Upper lobe of left lung (tissue), 6 donors: ENCODE results near the gene ADAMTS2. TPM values are rescaled to one million over a fixed set of nuclear protein-coding genes. Genes with fewer than 3 reads are reported as not detected.

Source experiments
- ATAC-seq, 2 donors: fragments of 200-7000 bp; cut with Tn5 transposase; one replicate each; pipeline ENCODE4 v1.9.1; 2022; ENCODE audit warnings: mild to moderate bottlenecking in 2 of 2, moderate library complexity in 2 of 2; ENCODE audit not compliant: low FRiP score in 2 of 2
- DNase-seq, 2 donors: peaks; one replicate each; pipeline ENCODE4 v3.0.0-alpha.2; 2019 to 2020
- H3K27ac ChIP-seq, 4 donors: fragments of 200-600 bp; sonication (generic); one replicate each; pipeline ENCODE4 v1.5.1; 2016 to 2019
- H3K27me3 ChIP-seq, 4 donors: fragments of 200-600 bp; sonication (generic); one replicate each; pipeline ENCODE4 v1.5.1; 2017 to 2019
- H3K36me3 ChIP-seq, 4 donors: fragments of 200-600 bp; sonication (generic); one replicate each; pipeline ENCODE4 v1.5.1; 2016 to 2019
- H3K4me1 ChIP-seq, 4 donors: fragments of 200-600 bp; sonication (generic); one replicate each; pipeline ENCODE4 v1.5.1; 2018 to 2019
- H3K4me3 ChIP-seq, 4 donors: fragments of 200-600 bp; sonication (generic); one replicate each; pipeline ENCODE4 v1.5.1; 2017 to 2019; ENCODE audit warnings: mild to moderate bottlenecking in 2 of 4, moderate library complexity in 1 of 4
- H3K9me3 ChIP-seq, 4 donors: fragments of 200-600 bp; sonication (generic); one replicate each; pipeline ENCODE4 v1.5.1; 2018 to 2019
- EP300 ChIP-seq, 4 donors: sonication (generic); formaldehyde crosslinking; IDR thresholded peaks; one replicate each; pipeline ENCODE4 v1.5.1; 2017; ENCODE audit warnings: antibody characterized with exemption in 4 of 4, control low read depth in 2 of 4
- POLR2A ChIP-seq, 4 donors: fragments of 450-650 bp; IDR thresholded peaks; one replicate each; pipeline ENCODE4 v1.5.1; 2016 to 2017; ENCODE audit warnings: antibody characterized with exemption in 4 of 4, mild to moderate bottlenecking in 2 of 4
- POLR2AphosphoS5 ChIP-seq, 2 donors: sonication (generic); formaldehyde crosslinking; IDR thresholded peaks; one replicate each; pipeline ENCODE4 v1.5.1; 2017; ENCODE audit warnings: antibody characterized with exemption in 2 of 2
- WGBS, 2 donors: methylation state at CpG; one replicate each; pipeline ENCODE4 v1.1.5; 2017 to 2018; 5-methylcytosine and 5-hydroxymethylcytosine counted together
- total RNA-seq, 6 donors: library from RNA; depleted of rRNA in 4 of 6; stranded (reverse); fragments of >200 nt in 4 of 6; gene quantifications; one replicate each; pipeline versions ENCODE4 v1.1.0 to v1.2.1, GENCODE V29; 2016 to 2021
- TF ChIP-seq, protein P1 (sequence below), 6 experiments: fragments of 450-650 bp in 4 of 6; fragments of 200-600 bp in 2 of 6; sonication (generic) in 2 of 6; IDR thresholded peaks; one replicate each; pipeline ENCODE4 v1.5.1; 2016 to 2019; ENCODE audit warnings: antibody characterized with exemption in 6 of 6
- donor health status: DM: no; HTN: no; CAD: no; lungs with moderate emphysema.
- donor health status: DM: no; HTN: yes; CAD: no; lungs with severe emphysema.

Gene ADAMTS2
- total RNA-seq, 6 donors from 2014 or later: 10.0 to 114 (median 25.7) TPM

DNA sequence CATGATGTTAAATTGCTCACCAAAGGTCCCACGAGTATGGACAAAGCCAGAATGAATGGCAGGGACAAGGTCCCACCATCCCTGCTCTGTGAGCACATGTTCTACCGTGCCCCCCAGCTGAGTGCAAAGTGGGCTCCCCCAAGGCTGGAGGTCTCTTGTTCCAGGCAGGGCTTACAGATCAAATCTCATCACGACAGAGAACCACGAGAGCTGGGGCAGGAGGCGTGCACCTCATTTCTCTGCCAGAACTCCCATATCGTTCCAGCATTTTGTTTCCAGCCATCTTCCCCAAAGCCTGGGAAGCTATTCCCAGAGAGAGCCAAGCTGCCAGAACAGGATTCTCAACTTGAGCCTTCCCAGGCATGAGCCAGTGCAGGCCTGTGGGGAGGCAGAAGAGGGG is 176.6 kb downstream of the ADAMTS2 start:
- no peak overlapping the region for H3K4me3 ChIP-seq
- peaks cover 6 to 11% (median 10%) of the 10 kb centered on the region in 4 donors for H3K4me1 ChIP-seq
- no peaks in the 10 kb centered on the region for H3K9me3 ChIP-seq
- TF ChIP-seq POLR2AphosphoS5 (IDR thresholded peaks at IDR 0.05) (no peak), POLR2A (IDR thresholded peaks at IDR 0.05) (no peak), EP300 (IDR thresholded peaks at IDR 0.05) (no peak)
- TF ChIP-seq, protein P1, sequence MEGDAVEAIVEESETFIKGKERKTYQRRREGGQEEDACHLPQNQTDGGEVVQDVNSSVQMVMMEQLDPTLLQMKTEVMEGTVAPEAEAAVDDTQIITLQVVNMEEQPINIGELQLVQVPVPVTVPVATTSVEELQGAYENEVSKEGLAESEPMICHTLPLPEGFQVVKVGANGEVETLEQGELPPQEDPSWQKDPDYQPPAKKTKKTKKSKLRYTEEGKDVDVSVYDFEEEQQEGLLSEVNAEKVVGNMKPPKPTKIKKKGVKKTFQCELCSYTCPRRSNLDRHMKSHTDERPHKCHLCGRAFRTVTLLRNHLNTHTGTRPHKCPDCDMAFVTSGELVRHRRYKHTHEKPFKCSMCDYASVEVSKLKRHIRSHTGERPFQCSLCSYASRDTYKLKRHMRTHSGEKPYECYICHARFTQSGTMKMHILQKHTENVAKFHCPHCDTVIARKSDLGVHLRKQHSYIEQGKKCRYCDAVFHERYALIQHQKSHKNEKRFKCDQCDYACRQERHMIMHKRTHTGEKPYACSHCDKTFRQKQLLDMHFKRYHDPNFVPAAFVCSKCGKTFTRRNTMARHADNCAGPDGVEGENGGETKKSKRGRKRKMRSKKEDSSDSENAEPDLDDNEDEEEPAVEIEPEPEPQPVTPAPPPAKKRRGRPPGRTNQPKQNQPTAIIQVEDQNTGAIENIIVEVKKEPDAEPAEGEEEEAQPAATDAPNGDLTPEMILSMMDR (IDR thresholded peaks at IDR 0.05): no peak
- DNase-seq (no peak), ATAC-seq (no peak)
- 65 to 83% methylated on average over 6 of the region's 6 CpGs for WGBS, 2 donors
- no peaks in the 10 kb centered on the region for H3K36me3 ChIP-seq
- no peaks in the 10 kb centered on the region for H3K27me3 ChIP-seq
- H3K27ac ChIP-seq: no peak overlapping the region

DNA sequence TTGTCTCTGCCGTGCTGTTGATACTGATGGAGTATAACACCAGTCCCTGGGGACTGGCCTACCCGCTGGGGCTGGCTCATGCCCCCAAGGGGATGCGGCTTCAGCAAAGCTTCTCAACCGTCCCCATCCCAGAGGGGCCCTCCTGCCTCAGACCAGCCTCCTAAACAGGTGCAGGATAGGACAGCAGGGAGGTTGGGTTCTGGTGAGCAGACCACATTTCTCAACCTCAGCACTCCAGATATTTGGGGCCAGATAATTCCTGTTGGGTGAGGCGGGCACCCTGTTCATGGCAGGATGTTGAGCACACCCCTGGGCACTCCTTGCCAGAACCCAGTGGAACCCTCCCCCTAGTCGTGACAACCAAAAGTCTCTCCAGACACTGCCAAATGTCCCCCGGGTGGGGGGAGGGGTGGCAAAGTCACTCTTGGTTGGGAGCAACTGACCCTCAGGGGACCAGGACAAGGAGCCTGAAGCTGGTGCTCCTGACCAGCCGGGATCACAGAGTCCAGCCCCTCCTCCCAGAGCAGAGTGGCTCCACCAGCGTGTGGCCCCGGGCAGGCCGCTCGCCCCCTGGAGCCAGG is 177.3 kb downstream of the ADAMTS2 start:
- ATAC-seq (no peak), DNase-seq (no peak)
- TF ChIP-seq POLR2A (IDR thresholded peaks at IDR 0.05) (no peak), EP300 (IDR thresholded peaks at IDR 0.05) (no peak)
- TF ChIP-seq, protein P1 (IDR thresholded peaks at IDR 0.05): no peak
- no peaks in the 10 kb centered on the region for H3K9me3 ChIP-seq
- no peaks in the 10 kb centered on the region for H3K36me3 ChIP-seq
- H3K4me3 ChIP-seq: no peak overlapping the region
- H3K4me1 ChIP-seq: peaks cover 6 to 11% (median 10%) of the 10 kb centered on the region in 4 donors
- no peak overlapping the region for H3K27ac ChIP-seq
- 81 to 82% methylated on average over 4 to 12 of the region's 12 CpGs for WGBS, 2 donors
- no peaks in the 10 kb centered on the region for H3K27me3 ChIP-seq

DNA sequence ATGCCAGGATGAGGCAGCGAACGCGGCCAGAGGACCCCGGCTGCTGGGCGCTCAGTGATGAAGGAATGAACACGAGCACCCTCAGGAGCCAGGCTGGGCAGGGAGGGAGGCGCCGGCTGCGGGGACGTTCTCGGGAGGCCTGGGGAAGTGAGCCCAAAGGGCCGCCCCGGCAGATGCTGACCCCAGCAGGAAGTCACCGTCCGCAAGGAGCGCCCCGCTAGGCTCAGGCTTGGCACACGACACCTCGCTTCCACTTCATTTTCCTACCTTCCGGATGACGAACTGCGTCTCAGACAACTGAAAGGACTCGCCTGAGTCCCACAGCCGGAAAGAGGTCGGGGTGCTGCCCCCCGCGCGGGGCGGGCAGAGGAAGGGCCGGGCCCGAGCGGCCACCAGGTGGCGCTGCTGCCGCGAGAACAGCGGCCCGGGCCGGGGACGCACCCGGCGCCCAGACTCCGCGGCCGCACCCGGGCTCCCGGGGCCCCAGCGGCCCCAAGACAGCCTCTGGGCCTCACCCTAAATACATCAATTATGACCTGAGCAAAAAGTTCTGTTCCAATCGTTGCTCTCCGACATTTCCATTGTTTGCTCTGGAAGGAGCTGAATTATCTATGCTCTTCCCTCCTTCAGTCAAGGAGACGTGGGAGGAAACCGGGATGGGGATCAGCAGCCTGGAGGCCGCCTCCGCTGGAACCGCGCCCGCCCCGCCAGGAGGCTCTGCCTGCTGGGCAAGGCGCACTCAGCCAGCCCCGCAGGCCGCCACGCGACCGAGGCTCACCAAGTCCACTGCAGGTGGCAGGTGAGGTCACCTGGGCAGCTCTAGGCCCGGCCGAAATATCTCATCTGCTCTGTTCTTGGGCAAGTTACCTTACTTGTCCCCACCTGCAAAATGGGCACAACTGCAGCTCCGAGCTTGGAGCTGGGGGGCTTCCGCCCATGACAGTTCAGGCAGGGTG is 178.1 kb downstream of the ADAMTS2 start:
- TF ChIP-seq EP300 (IDR thresholded peaks at IDR 0.05) (no peak), POLR2A (IDR thresholded peaks at IDR 0.05) (no peak), POLR2AphosphoS5 (IDR thresholded peaks at IDR 0.05) (no peak)
- TF ChIP-seq, protein P1 (IDR thresholded peaks at IDR 0.05): peak; percentile 87 to 93 (median 91)
- peak overlapping the region in 1 of 4 donors; percentile 1 for H3K27ac ChIP-seq
- peak in 1 of 2 donors; percentile 94 for DNase-seq
- WGBS, 2 donors: 5 to 24% methylated on average over 40 to 41 of the region's 67 CpGs
- no peaks in the 10 kb centered on the region for H3K27me3 ChIP-seq
- H3K4me1 ChIP-seq: peaks cover 6 to 11% (median 10%) of the 10 kb centered on the region in 4 donors
- no peaks in the 10 kb centered on the region for H3K36me3 ChIP-seq
- peaks cover 0 to 6% (median 0%) of the 10 kb centered on the region in 4 donors for H3K9me3 ChIP-seq
- ATAC-seq: peak in 1 of 2 donors; percentile 83
- peak overlapping the region in 3 of 4 donors; percentile 6 to 38 (median 32) for H3K4me3 ChIP-seq

DNA sequence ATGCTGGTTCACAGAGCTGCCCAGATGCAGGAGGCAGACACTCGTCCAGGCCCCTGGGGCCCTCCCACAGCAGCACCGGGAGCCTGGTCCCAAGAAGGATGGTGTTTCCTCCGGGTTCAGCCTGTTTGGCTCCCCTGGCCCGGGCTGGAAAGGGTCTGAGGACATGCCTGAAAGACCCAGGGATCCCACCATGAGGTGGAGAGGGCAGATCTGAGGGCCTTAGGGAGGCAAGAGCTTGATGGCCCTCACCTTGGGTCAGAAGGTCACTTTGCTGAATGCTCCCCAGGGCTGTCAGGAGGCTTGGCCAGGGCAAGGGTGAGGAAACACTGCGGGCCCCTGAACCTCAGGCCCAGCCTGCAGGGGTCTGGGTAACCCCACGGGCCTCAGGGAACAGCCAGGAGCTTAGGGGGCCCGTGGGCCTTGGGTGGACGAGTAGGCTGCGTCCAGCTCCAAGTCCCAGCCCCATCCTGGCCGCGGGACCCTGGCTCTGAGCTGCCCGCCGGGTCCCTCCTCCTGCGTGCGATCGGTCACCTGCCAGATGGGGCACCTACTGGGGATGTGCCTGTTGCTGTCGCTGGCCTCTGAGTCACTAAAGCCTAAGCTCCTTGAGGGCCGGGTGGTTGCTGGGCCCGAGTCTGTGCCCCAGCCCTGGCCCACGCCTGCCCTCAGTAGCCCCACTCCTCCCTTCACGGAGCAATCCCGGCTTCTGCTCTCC is 178.9 kb downstream of the ADAMTS2 start:
- DNase-seq (no peak), ATAC-seq (no peak)
- 88% methylated on average over 18 of the region's 22 CpGs; no CpG with 5 or more reads in 1 of the 2 donors for WGBS, 2 donors
- no peak overlapping the region for H3K4me3 ChIP-seq
- no peaks in the 10 kb centered on the region for H3K27me3 ChIP-seq
- H3K9me3 ChIP-seq: peaks cover 0 to 9% (median 0%) of the 10 kb centered on the region in 4 donors
- TF ChIP-seq, protein P1 (IDR thresholded peaks at IDR 0.05): no peak
- TF ChIP-seq EP300 (IDR thresholded peaks at IDR 0.05) (no peak), POLR2A (IDR thresholded peaks at IDR 0.05) (no peak), POLR2AphosphoS5 (IDR thresholded peaks at IDR 0.05) (no peak)
- H3K36me3 ChIP-seq: no peaks in the 10 kb centered on the region
- no peak overlapping the region for H3K27ac ChIP-seq
- H3K4me1 ChIP-seq: peaks cover 6 to 11% (median 10%) of the 10 kb centered on the region in 4 donors
